ENCODE data around the gene SPTSSB.

DNA sequence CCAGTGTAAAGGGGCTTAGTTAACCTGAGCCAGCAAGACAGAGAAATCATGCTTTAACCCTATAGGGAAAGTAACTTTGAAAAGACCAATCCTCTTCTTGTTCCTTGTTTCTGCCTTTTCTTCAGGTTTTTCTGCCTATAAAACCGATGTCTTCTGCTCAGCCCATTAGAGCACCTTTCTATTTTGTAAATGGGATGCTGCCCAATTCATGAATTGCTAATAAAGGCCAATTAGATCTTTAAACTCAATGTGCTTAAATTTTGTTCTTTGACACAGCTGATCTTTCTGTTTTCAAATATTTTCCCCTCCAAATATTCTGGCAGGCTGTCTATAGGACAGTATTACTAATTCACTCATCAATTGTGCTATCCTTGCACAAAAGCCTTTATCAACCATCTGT, 33.8 kb upstream of the SPTSSB start:
- TF ChIP-seq, protein P1, sequence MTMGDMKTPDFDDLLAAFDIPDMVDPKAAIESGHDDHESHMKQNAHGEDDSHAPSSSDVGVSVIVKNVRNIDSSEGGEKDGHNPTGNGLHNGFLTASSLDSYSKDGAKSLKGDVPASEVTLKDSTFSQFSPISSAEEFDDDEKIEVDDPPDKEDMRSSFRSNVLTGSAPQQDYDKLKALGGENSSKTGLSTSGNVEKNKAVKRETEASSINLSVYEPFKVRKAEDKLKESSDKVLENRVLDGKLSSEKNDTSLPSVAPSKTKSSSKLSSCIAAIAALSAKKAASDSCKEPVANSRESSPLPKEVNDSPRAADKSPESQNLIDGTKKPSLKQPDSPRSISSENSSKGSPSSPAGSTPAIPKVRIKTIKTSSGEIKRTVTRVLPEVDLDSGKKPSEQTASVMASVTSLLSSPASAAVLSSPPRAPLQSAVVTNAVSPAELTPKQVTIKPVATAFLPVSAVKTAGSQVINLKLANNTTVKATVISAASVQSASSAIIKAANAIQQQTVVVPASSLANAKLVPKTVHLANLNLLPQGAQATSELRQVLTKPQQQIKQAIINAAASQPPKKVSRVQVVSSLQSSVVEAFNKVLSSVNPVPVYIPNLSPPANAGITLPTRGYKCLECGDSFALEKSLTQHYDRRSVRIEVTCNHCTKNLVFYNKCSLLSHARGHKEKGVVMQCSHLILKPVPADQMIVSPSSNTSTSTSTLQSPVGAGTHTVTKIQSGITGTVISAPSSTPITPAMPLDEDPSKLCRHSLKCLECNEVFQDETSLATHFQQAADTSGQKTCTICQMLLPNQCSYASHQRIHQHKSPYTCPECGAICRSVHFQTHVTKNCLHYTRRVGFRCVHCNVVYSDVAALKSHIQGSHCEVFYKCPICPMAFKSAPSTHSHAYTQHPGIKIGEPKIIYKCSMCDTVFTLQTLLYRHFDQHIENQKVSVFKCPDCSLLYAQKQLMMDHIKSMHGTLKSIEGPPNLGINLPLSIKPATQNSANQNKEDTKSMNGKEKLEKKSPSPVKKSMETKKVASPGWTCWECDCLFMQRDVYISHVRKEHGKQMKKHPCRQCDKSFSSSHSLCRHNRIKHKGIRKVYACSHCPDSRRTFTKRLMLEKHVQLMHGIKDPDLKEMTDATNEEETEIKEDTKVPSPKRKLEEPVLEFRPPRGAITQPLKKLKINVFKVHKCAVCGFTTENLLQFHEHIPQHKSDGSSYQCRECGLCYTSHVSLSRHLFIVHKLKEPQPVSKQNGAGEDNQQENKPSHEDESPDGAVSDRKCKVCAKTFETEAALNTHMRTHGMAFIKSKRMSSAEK (CRISPR knock-in tag; IDR thresholded peaks at IDR 0.05; ENCODE audit: borderline replicate concordance): no peak
- TF ChIP-seq, protein P2, sequence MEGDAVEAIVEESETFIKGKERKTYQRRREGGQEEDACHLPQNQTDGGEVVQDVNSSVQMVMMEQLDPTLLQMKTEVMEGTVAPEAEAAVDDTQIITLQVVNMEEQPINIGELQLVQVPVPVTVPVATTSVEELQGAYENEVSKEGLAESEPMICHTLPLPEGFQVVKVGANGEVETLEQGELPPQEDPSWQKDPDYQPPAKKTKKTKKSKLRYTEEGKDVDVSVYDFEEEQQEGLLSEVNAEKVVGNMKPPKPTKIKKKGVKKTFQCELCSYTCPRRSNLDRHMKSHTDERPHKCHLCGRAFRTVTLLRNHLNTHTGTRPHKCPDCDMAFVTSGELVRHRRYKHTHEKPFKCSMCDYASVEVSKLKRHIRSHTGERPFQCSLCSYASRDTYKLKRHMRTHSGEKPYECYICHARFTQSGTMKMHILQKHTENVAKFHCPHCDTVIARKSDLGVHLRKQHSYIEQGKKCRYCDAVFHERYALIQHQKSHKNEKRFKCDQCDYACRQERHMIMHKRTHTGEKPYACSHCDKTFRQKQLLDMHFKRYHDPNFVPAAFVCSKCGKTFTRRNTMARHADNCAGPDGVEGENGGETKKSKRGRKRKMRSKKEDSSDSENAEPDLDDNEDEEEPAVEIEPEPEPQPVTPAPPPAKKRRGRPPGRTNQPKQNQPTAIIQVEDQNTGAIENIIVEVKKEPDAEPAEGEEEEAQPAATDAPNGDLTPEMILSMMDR (IDR thresholded peaks at IDR 0.05): no peak
